IPS-20b (cell line): ENCODE measurements around the gene SNAI1.

ENCODE experiments used
- H3K27ac ChIP-seq: one replicate; pipeline ENCODE4 v1.5.1; 2013; ENCODE audit warnings: low read length
- H3K27me3 ChIP-seq: 2 replicates; pipeline ENCODE4 v1.6.1; 2013; ENCODE audit warnings: mild to moderate bottlenecking, low read length, inconsistent platforms; ENCODE audit not compliant: insufficient read depth
- H3K36me3 ChIP-seq: 2 replicates; pipeline ENCODE4 v1.6.1; 2013; ENCODE audit warnings: low read depth, mild to moderate bottlenecking, inconsistent platforms, low read length, moderate library complexity; ENCODE audit not compliant: insufficient read depth
- H3K4me1 ChIP-seq: 2 replicates; pipeline ENCODE4 v1.6.1; 2013; ENCODE audit warnings: mild to moderate bottlenecking, control low read depth, inconsistent platforms, low read length, moderate library complexity; ENCODE audit not compliant: insufficient read depth
- H3K4me3 ChIP-seq: 2 replicates; pipeline ENCODE4 v1.5.1; 2013; ENCODE audit warnings: mild to moderate bottlenecking, low read length, inconsistent platforms
- H3K9ac ChIP-seq: 2 replicates; pipeline ENCODE4 v1.6.1; 2013; ENCODE audit warnings: low read depth, mild to moderate bottlenecking, inconsistent platforms, low read length, moderate library complexity
- H3K9me3 ChIP-seq: 2 replicates; pipeline ENCODE4 v1.6.1; 2013; ENCODE audit warnings: mild to moderate bottlenecking, low read depth, low read length, inconsistent platforms; ENCODE audit not compliant: insufficient read depth

SNAI1 gene

DNA sequence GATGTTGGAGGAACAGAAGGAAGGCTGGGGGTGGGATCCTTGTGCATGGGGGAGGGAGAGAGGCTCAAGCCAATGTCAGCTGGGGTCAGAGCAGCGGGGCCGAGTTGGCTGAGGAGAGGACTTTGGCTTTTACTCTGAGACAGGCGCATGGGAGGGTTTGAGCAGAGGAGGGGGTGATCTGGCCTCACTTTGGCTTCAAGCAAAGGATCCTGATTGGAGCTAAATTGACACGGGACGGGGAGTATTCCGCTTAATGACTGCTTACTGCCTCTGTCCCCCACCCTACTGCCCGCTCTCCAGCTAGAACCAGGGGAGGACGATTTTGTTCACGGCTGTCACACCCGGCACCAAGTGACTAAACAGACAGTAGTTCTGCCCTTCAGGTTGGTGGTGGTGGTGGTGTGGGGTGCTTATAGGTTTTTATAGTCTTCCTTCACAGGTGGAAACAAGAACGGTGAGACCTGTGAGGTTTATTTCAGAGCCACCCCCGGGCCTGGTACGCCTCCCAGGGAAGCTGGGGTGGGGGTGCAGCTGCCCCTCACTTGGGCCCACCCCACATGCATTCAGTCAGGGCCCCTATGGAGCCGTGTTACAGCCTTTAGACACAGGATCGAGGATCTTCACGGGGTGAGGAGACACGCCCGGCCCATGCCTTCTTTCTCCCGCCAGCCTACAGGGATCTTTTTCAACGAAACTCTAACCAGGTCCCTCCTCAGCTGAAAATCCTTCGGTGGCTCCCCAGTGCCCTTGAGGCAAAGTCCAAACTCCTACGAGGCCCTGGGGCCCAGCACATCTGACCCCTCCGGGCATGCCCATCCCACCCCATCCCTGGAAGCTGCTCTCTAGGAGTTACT is 1.3 kb upstream of the SNAI1 start:
- Histone ChIP-seq H3K9me3 (no peaks in the 10 kb centered on the region), H3K9ac (peak overlapping the region; percentile 45; the same call in 1 of the 2 replicates), H3K36me3 (peaks cover 10% of the 10 kb centered on the region), H3K4me1 (peaks cover 42% of the 10 kb centered on the region), H3K27me3 (peaks cover 44% of the 10 kb centered on the region), H3K27ac (no peak overlapping the region), H3K4me3 (peak overlapping the region; percentile 63)

- Histone ChIP-seq H3K9ac (peak overlapping the region; percentile 45; the same call in 1 of the 2 replicates), H3K27me3 (peaks cover 44% of the 10 kb centered on the region), H3K9me3 (no peaks in the 10 kb centered on the region), H3K27ac (no peak overlapping the region), H3K4me1 (peaks cover 42% of the 10 kb centered on the region), H3K4me3 (peak overlapping the region; percentile 63), H3K36me3 (peaks cover 10% of the 10 kb centered on the region)
Observed at GRCh38 chr20:49982072-49982345, 771 bp upstream of the SNAI1 start.

GRCh38 chr20:49983123-49983847 is 505 bp downstream of the SNAI1 start:
- H3K4me3 ChIP-seq, result peak overlapping the region; percentile 83
- H3K36me3 ChIP-seq, result peaks cover 17% of the 10 kb centered on the region
- no peak overlapping the region for H3K27ac ChIP-seq
- peaks cover 42% of the 10 kb centered on the region for H3K4me1 ChIP-seq
- H3K9me3 ChIP-seq, result no peaks in the 10 kb centered on the region
- peaks cover 44% of the 10 kb centered on the region for H3K27me3 ChIP-seq
- H3K9ac ChIP-seq, result peak overlapping the region; percentile 82; the same call in 1 of the 2 replicates

- Histone ChIP-seq H3K9ac (no peak overlapping the region), H3K27ac (no peak overlapping the region), H3K9me3 (no peaks in the 10 kb centered on the region), H3K4me1 (peaks cover 45% of the 10 kb centered on the region), H3K36me3 (peaks cover 20% of the 10 kb centered on the region), H3K4me3 (peak overlapping the region; percentile 83), H3K27me3 (peaks cover 44% of the 10 kb centered on the region)
Observed at GRCh38 chr20:49983848-49984408, 1.1 kb downstream of the SNAI1 start.

DNA sequence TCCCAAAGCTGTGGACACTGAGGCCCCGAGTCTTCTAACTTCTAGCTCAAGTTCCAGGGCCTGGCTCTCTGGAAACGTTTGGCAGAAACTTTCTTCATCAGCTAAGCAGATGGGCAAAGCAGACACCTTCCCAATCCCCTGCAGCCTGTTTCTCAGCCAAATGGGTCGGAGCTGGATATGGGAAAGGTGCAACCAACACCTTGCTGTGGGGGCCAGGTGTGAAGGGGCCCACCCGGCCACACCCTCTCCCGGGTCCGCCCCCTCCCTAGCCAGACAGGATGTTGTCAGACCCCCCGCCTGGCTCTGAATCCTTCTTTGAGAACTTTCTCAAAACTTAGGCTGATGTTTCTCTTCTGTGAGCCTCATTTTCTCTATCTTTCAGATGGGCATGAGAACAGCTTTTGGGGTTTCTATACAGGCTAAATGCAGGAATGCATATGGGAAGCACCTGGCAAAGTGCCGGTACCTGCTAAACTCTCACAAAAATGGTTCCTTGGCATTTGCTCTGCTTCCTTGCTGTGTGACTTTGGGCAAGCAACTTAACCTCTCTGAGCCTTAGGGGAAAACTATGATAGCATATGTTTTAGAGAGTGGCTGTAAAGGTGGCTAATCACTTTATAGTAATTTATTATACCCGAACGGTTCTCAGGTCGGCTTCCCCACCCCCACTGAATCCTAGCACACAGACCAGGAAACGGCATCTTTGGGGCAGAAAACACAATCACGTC is 1.8 kb downstream of the SNAI1 start:
- H3K27me3 ChIP-seq, result peaks cover 43% of the 10 kb centered on the region
- H3K36me3 ChIP-seq, result peaks cover 20% of the 10 kb centered on the region
- no peak overlapping the region for H3K27ac ChIP-seq
- H3K9me3 ChIP-seq, result no peaks in the 10 kb centered on the region
- H3K4me3 ChIP-seq, result peak overlapping the region; percentile 83
- H3K9ac ChIP-seq, result peak overlapping the region; percentile 26; the same call in 1 of the 2 replicates
- H3K4me1 ChIP-seq, result peaks cover 49% of the 10 kb centered on the region

- peaks cover 20% of the 10 kb centered on the region for H3K36me3 ChIP-seq
- H3K9ac ChIP-seq, result peak overlapping the region; percentile 26; the same call in 1 of the 2 replicates
- peaks cover 37% of the 10 kb centered on the region for H3K27me3 ChIP-seq
- no peak overlapping the region for H3K27ac ChIP-seq
- H3K9me3 ChIP-seq, result no peaks in the 10 kb centered on the region
- peaks cover 52% of the 10 kb centered on the region for H3K4me1 ChIP-seq
- H3K4me3 ChIP-seq, result peak overlapping the region; percentile 83; the same call in 1 of the 2 replicates
Observed at GRCh38 chr20:49985157-49985556, 2.4 kb downstream of the SNAI1 start.

DNA sequence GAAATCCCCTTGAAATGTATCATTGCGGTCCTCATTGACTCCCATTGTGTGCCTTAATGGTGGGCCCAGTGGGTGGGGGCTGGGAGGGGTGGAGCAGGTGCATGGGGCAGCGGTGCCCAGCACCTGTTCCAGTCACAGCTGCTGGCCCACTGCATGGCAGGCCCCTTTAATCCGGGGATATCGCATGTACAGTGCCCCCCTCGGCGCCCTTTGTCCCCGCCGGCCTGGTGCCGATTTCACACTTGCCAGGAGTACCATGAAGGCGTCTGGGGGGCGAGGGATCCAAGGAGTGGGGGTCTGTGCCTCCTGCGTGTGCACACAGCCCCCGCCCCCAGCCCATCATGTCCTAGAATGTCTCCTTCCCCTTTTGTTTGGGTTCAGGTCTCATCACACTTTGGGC is 2.8 kb downstream of the SNAI1 start:
- Histone ChIP-seq H3K27ac (no peak overlapping the region), H3K4me3 (peak overlapping the region; percentile 83; the same call in 1 of the 2 replicates), H3K9me3 (no peaks in the 10 kb centered on the region), H3K36me3 (peaks cover 20% of the 10 kb centered on the region), H3K4me1 (peaks cover 53% of the 10 kb centered on the region), H3K9ac (no peak overlapping the region), H3K27me3 (peaks cover 33% of the 10 kb centered on the region)

DNA sequence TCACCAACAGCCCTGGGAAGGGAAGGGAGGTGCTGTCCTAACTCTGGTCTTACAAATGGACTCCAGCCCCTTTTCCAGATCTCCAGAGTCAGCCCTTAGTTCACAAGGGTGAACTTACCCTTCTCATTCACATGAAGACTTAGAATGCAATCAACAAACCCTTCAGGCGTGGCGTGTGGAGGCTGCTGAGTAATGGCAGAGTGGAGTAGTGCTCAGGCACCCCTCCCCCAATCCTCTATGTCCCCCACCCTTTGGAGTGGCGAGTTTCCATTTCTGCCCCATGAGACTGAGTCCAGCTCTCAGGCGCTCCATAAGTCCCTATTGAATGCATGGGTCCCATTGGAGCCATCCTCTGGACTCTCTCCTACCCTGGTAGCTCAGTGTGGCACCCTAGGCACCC is 3.3 kb downstream of the SNAI1 start:
- H3K36me3 ChIP-seq, result peaks cover 20% of the 10 kb centered on the region
- no peak overlapping the region for H3K9ac ChIP-seq
- peaks cover 52% of the 10 kb centered on the region for H3K4me1 ChIP-seq
- no peaks in the 10 kb centered on the region for H3K9me3 ChIP-seq
- peaks cover 28% of the 10 kb centered on the region for H3K27me3 ChIP-seq
- peak overlapping the region; percentile 35 for H3K4me3 ChIP-seq
- H3K27ac ChIP-seq, result no peak overlapping the region

DNA sequence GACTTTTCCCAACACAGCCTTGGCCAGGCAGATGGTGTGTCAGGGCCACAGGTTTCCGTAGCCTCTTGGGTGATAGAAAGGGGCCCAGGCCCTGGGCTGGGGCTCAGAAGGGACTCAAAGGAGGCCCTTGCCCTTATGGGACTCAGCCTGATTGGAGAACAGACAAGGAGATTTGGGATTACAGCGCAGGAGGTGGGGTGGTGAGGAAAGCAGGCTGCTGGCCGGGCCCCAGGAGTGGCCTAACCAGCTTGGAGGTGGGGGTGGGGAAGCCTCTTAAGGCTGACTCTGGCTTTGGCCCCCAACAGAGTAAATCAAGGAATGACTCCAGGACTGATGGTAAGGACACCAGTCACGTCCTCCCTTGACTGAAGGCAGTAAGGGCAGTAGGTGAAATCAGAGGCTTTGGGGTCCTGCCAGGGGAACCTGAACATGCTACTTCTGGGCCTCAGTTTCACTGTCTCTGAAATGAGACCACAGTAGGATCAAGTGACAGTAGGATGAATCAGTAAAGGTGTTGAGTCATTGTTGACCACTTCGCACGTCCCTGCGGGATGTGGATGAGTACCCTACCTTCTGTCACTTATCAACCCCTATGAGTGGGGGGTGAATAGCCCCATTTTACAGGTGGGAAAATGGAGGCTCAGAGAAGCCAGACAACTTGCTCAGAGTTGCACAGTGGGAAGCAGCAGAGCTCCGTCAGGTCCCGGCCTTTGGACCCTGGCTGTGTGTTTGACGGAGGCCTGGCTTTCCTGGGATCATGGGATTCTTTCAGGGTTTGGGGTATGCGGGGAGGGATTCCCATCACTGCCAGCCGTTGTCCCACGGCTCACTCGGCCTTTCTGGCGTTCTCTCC is 4.5 kb downstream of the SNAI1 start:
- Histone ChIP-seq H3K27me3 (peaks cover 17% of the 10 kb centered on the region), H3K27ac (no peak overlapping the region), H3K36me3 (peaks cover 20% of the 10 kb centered on the region), H3K9me3 (no peaks in the 10 kb centered on the region), H3K4me1 (peaks cover 46% of the 10 kb centered on the region), H3K4me3 (no peak overlapping the region), H3K9ac (no peak overlapping the region)

DNA sequence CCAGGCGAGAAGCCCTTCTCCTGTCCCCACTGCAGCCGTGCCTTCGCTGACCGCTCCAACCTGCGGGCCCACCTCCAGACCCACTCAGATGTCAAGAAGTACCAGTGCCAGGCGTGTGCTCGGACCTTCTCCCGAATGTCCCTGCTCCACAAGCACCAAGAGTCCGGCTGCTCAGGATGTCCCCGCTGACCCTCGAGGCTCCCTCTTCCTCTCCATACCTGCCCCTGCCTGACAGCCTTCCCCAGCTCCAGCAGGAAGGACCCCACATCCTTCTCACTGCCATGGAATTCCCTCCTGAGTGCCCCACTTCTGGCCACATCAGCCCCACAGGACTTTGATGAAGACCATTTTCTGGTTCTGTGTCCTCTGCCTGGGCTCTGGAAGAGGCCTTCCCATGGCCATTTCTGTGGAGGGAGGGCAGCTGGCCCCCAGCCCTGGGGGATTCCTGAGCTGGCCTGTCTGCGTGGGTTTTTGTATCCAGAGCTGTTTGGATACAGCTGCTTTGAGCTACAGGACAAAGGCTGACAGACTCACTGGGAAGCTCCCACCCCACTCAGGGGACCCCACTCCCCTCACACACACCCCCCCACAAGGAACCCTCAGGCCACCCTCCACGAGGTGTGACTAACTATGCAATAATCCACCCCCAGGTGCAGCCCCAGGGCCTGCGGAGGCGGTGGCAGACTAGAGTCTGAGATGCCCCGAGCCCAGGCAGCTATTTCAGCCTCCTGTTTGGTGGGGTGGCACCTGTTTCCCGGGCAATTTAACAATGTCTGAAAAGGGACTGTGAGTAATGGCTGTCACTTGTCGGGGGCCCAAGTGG is 5.3 kb downstream of the SNAI1 start:
- Histone ChIP-seq H3K9me3 (no peaks in the 10 kb centered on the region), H3K27me3 (peaks cover 12% of the 10 kb centered on the region; the same call in 1 of the 2 replicates), H3K4me1 (peaks cover 46% of the 10 kb centered on the region), H3K9ac (no peak overlapping the region), H3K27ac (no peak overlapping the region), H3K4me3 (no peak overlapping the region), H3K36me3 (peaks cover 20% of the 10 kb centered on the region)
